Left renal cortex interstitium (tissue), 4 donors: ENCODE results near the gene PALLD. TPM values are rescaled to one million over a fixed set of nuclear protein-coding genes. Genes with fewer than 3 reads are reported as not detected.

Experiments used
- DNase-seq, 4 donors: peaks; one replicate each; pipeline ENCODE4 v3.0.0-alpha.2; 2013; ENCODE audit warnings: low read depth in 4 of 4, low spot score in 2 of 4, missing footprints in 1 of 4
- polyA plus RNA-seq, 4 donors: library from polyadenylated mRNA; unstranded; fragments of 120-200 nt; gene quantifications; one replicate each; pipeline ENCODE4 v1.2.1, GENCODE V29; 2013; ENCODE audit not compliant: insufficient read length in 4 of 4

The PALLD gene
- polyA plus RNA-seq, 4 donors, result 171 to 242 (median 194) TPM

DNA sequence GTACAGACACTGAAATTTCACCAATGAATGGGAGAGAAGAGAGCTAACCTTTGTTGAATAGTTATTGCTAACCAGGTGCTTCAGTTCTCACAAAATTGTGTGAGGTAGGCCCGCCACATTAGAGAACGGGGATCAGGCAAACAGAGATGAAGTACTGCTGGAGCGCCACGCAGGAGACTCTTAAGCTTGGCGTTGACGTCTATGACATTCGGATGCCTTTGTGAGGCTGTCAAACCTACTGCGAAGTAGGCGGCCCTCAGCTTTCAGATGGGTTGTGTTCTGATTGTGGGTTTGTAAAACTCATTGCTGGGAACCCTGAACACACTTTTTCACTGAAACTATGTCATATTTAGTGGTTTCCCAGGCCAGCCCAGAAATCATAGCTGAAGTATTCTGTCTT is 339.6 kb downstream of the PALLD start:
- DNase-seq, result no peak

DNA sequence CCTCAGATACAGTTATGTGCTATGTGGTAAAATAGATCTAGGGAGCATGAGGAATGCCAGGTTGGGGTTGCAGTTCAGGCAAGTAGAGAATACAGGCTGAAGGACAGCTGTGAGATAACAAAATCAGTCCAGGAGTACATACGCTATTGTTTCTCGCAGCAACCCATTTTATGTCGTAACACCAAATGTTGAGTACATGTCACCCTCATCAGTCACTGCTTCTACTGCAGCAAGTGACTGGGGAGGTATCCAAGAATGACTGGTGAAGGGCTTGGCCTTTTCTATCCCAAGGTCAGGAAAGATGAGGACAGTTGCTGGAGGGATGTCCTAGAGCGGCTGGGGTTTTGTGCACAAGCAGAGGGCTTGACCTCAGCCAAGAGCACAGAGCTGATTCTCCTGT is 341.1 kb downstream of the PALLD start:
- no peak for DNase-seq

- no peak for DNase-seq
Measured at GRCh38 chr4:168839758-168840391, 343.0 kb downstream of the PALLD start.

DNA sequence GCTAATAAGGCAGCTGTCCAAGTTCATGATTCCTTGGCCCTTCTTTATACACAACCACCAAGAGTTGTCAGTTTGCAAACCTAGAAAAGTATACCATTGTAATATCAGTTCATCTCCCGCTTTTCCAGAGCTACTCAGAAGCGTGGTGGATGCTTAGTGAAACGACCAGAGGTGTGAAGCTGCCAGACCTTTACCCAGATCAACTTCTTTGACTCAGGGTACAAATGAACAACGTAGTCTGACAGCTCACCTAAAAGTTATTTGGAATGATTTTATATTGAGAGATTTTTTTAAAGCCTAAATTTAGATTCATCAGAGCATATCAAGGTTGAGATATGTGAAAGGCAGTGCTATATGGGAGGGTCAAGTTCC is 343.5 kb downstream of the PALLD start:
- DNase-seq, result no peak

- no peak for DNase-seq
Measured at GRCh38 chr4:168841000-168841671, 344.3 kb downstream of the PALLD start.

- no peak for DNase-seq
Measured at GRCh38 chr4:168841672-168842019, 344.8 kb downstream of the PALLD start.

GRCh38 chr4:168842186-168842585 is 345.3 kb downstream of the PALLD start:
- no peak for DNase-seq

- no peak for DNase-seq
Measured at GRCh38 chr4:168843635-168844034, 346.8 kb downstream of the PALLD start.

DNA sequence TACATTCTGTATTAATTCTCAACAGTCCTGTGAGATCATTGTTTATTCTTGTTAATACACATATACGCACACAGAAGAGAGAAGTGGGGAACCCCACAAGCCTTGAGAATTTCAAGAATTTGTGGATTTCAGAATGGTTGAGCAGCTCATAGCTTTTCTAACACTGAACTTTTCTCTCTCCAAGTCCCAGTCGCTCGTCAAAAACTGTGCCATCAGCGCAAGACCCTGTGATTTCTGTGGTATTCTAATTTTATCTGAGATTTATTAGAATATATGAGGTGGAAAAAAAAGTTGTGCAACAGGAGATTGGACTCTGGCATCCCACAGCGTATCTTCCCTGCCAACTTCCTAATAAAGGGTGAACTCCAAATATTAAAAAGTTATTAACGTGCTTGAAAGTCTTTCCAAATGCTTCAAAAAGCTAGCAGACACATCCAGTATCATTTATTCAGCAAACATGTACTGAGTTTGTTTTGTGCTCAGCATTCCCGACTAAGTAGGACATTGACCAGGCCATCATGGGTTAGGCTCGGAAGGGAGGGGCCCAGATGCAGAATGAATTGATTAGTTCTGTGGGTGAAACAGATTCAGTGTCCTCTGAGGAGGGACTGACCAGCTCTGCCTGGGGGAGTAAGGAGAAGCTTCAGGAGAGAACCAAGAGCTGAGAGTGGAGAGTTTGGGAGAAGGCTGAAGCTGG is 347.6 kb downstream of the PALLD start:
- DNase-seq, result no peak

GRCh38 chr4:168845897-168846296 is 349.0 kb downstream of the PALLD start:
- DNase-seq, result no peak

DNA sequence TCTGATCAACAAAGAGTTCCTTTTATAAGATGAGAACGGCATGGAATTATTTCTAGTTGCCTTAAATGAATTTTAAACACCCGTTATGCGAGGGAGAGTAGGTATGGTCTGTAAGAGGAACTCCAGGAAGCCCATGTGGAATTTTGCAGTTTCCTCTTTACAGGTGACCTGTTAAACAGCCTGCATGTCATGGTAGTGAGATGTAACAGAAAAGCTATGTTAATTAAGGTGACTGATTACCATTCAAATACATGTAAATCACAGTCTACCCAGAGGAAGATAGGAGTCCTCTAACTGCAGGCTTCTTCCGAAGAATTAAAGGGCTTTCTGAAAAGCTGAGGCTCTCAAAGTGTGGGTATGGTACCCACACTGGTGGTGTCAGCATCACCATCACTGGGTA is 349.6 kb downstream of the PALLD start:
- no peak for DNase-seq

DNA sequence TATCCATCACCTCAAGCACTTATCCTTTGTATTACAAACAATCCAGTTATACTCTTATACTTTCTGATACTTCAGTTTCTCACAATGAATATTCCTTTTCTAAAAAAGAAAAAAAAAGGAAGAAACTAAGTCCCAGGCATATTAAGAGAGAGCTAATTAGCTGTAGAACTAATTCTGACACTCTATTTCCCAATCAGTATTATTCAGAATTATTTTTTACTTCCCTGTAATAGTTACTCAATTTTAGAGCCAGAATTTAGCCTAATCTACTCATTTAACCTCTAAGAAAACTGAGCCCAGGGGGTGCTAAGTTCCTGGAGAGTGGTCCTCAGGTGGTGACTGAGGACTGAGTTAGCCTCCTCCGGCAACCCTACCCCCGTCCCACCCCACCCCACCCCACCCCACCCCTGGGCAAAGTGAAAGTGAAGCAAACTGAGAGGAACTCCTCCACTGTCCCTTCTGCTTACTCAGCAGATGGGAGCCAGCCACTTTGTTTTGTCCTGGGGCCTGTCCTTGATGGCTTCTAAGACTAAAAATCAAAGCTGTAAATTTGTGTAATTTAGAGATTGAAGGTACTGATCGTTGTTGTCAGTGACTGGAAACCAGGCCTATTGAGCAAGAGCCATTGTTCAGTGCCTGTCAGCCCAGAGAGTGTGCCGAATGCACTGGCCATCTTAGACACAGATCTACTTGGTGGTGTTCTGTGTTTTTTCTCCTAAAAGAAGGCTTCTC is 351.1 kb downstream of the PALLD start:
- DNase-seq, result no peak

- DNase-seq, result no peak
Measured at GRCh38 chr4:168849030-168849675, 352.3 kb downstream of the PALLD start.

- no peak for DNase-seq
Measured at GRCh38 chr4:168849997-168850396, 353.1 kb downstream of the PALLD start.

DNA sequence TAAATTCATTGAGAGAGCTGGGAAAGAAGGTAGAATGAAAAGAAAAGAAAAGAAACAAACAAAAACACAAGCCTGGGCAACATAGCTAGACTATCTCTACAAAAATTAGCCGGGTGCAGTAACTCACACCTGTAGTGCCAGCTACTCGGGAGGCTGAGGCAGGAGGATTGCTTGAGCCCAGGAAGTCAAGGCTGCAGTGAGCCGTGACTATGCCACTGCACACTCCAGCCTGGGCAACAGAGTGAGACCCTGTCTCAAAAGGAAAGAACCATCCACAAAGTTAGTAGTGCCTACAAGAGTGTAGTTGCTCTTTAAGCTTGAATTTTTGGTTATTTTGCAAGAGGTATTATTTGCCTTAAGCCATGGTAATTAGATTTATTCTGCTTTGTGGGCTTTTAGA is 355.5 kb downstream of the PALLD start:
- DNase-seq, result no peak

- no peak for DNase-seq
Measured at GRCh38 chr4:168852933-168853713, 356.3 kb downstream of the PALLD start.

DNA sequence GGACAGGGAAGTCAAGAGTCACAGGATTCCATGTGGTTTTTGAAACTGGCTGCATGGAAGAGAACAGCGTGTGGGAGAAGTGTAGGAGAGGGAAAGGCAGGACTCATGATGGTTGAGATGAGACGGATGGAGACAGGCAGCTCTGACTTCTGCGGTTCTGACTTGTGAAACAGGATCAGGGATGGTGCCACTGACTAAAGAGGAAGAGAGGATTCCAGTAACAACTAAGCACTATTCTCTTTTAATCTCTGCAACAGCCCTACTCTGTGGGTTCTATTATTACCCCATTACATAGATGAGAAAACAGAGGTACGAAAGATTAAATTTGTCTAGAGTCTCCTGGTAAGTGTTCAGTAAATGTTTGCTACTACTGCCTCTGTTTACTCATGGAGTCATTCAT is 356.9 kb downstream of the PALLD start:
- DNase-seq, result no peak

- DNase-seq, result no peak
Measured at GRCh38 chr4:168854350-168854921, 357.6 kb downstream of the PALLD start.

- DNase-seq, result no peak
Measured at GRCh38 chr4:168856312-168856711, 359.5 kb downstream of the PALLD start.

DNA sequence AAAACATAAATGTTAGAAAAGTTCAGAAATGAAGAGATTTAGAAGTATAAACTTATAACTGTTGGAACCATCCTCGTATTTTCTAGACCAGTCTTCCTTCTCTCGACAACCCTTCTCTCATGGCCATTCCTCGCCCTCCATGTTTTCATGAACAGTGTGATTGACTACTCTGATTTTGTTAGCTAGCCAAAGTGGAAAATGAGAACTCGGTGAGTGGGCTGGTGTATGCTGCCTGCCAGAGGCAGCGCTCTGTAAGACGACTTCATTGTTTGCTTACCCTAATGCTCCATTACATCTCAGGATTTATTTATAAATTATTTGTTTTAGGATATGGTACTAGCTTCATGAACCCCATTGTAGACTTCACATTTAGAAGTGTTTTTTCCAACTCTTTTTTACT is 360.2 kb downstream of the PALLD start:
- no peak for DNase-seq
